ENCODE measurements around the gene KIT.

KIT gene

DNA sequence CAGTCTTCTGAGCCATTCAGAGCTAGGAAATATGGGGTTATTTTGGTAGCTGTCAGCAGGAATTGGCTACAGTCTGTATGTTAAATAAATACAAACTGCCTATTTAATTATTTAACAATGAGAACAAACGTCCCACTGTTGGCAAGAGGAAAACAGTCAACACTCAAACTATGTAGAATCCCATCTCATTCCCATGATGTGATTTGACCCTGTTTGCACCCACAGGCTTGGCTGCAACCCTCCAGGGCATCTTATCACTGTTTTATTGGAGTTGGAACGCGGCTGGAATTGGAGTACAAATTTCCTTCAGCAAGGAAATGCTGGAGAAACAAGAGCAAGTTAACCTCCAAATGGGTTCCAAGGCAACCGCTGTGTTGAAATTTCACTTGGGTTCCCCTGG lies 124.0 kb downstream of the KIT start:
- Histone ChIP-seq H3K36me3 (replicated peaks; ENCODE audit: insufficient read depth, low read length) (no peaks in the 10 kb centered on the region), H3K4me3 (ENCODE audit: low read length) (no peak overlapping the region), H3K79me2 (ENCODE audit: low read length) (no peaks in the 10 kb centered on the region), H3K4me2 (ENCODE audit: low read depth, low read length) (no peak overlapping the region), H4K20me1 (ENCODE audit: insufficient read depth, low read length) (no peaks in the 10 kb centered on the region), H3K9me2 (replicated peaks; ENCODE audit: insufficient read depth, low read length) (no peaks in the 10 kb centered on the region), H3K4me1 (ENCODE audit: low read length) (no peaks in the 10 kb centered on the region), H3K9me3 (replicated peaks; ENCODE audit: insufficient read depth, low read length) (no peaks in the 10 kb centered on the region), H3F3A (ENCODE audit: insufficient read depth, low read length) (no peaks in the 10 kb centered on the region), H3K27ac (ENCODE audit: low read length) (no peak overlapping the region), H2AFZ (ENCODE audit: low read length) (no peak overlapping the region), H3K9ac (ENCODE audit: low read length) (no peak overlapping the region), H3K27me3 (replicated peaks; ENCODE audit: insufficient read depth, low read length) (no peaks in the 10 kb centered on the region)
- TF ChIP-seq EZH2 (optimal IDR thresholded peaks at IDR 0.05; ENCODE audit: low read depth, low read length) (no peak), EZH2phosphoT487 (IDR thresholded peaks at IDR 0.05; ENCODE audit: low read length) (no peak), CTCF (IDR thresholded peaks at IDR 0.05; ENCODE audit: low read length) (no peak)
- DNase-seq = no peak

GRCh38 chr4:54783402-54784110 lies 125.8 kb downstream of the KIT start:
- H3K9ac ChIP-seq (ENCODE audit: low read length) = no peak overlapping the region
- H3F3A ChIP-seq (ENCODE audit: insufficient read depth, low read length) = no peaks in the 10 kb centered on the region
- no peak overlapping the region for H2AFZ ChIP-seq (ENCODE audit: low read length)
- no peaks in the 10 kb centered on the region for H4K20me1 ChIP-seq (ENCODE audit: insufficient read depth, low read length)
- no peaks in the 10 kb centered on the region for H3K27me3 ChIP-seq (replicated peaks; ENCODE audit: insufficient read depth, low read length)
- no peaks in the 10 kb centered on the region for H3K36me3 ChIP-seq (replicated peaks; ENCODE audit: insufficient read depth, low read length)
- DNase-seq = no peak
- H3K4me2 ChIP-seq (ENCODE audit: low read depth, low read length) = no peak overlapping the region
- TF ChIP-seq EZH2 (optimal IDR thresholded peaks at IDR 0.05; ENCODE audit: low read depth, low read length) = no peak
- no peak for TF ChIP-seq CTCF (IDR thresholded peaks at IDR 0.05; ENCODE audit: low read length)
- TF ChIP-seq EZH2phosphoT487 (IDR thresholded peaks at IDR 0.05; ENCODE audit: low read length) = no peak
- no peaks in the 10 kb centered on the region for H3K4me1 ChIP-seq (ENCODE audit: low read length)
- H3K9me2 ChIP-seq (replicated peaks; ENCODE audit: insufficient read depth, low read length) = no peaks in the 10 kb centered on the region
- H3K9me3 ChIP-seq (replicated peaks; ENCODE audit: insufficient read depth, low read length) = no peaks in the 10 kb centered on the region
- no peaks in the 10 kb centered on the region for H3K79me2 ChIP-seq (ENCODE audit: low read length)
- H3K4me3 ChIP-seq (ENCODE audit: low read length) = no peak overlapping the region
- no peak overlapping the region for H3K27ac ChIP-seq (ENCODE audit: low read length)

- no peak for DNase-seq
Observed at GRCh38 chr4:54784161-54784671, 126.5 kb downstream of the KIT start.

More at GRCh38 chr4:54784161-54784671, 126.5 kb downstream of the KIT start:
- no peaks in the 10 kb centered on the region for H3K9me3 ChIP-seq (replicated peaks; ENCODE audit: insufficient read depth, low read length)
- no peaks in the 10 kb centered on the region for H4K20me1 ChIP-seq (ENCODE audit: insufficient read depth, low read length)
- no peaks in the 10 kb centered on the region for H3K36me3 ChIP-seq (replicated peaks; ENCODE audit: insufficient read depth, low read length)
- H3F3A ChIP-seq (ENCODE audit: insufficient read depth, low read length) = no peaks in the 10 kb centered on the region
- no peak overlapping the region for H2AFZ ChIP-seq (ENCODE audit: low read length)
- no peak overlapping the region for H3K4me2 ChIP-seq (ENCODE audit: low read depth, low read length)
- H3K4me3 ChIP-seq (ENCODE audit: low read length) = no peak overlapping the region
- no peak overlapping the region for H3K27ac ChIP-seq (ENCODE audit: low read length)
- no peaks in the 10 kb centered on the region for H3K4me1 ChIP-seq (ENCODE audit: low read length)
- H3K9me2 ChIP-seq (replicated peaks; ENCODE audit: insufficient read depth, low read length) = no peaks in the 10 kb centered on the region
- TF ChIP-seq EZH2 (optimal IDR thresholded peaks at IDR 0.05; ENCODE audit: low read depth, low read length) (no peak), EZH2phosphoT487 (IDR thresholded peaks at IDR 0.05; ENCODE audit: low read length) (no peak)
- no peaks in the 10 kb centered on the region for H3K27me3 ChIP-seq (replicated peaks; ENCODE audit: insufficient read depth, low read length)
- H3K79me2 ChIP-seq (ENCODE audit: low read length) = no peaks in the 10 kb centered on the region
- H3K9ac ChIP-seq (ENCODE audit: low read length) = no peak overlapping the region
